Measurements from ENCODE around the gene SLC43A2. TPM values are rescaled to one million over a fixed set of nuclear protein-coding genes. Genes with fewer than 3 reads are reported as not detected.

SLC43A2 gene
- total and polyA plus RNA-seq, 2 of the 13 experiments (the other 11 are each of a cell fraction or from before 2014, with no cell fraction given) = 7.3 to 20.0 TPM

- TF ChIP-seq ZC3H13 (CRISPR knock-in tag; IDR thresholded peaks at IDR 0.05) (no peak), ZFX (CRISPR knock-in tag; IDR thresholded peaks at IDR 0.05; ENCODE audit: low read depth) (peak; percentile 71), ZZZ3 (CRISPR knock-in tag; IDR thresholded peaks at IDR 0.05; ENCODE audit: borderline replicate concordance) (no peak), ZBTB44 (CRISPR knock-in tag; IDR thresholded peaks at IDR 0.05) (no peak), NCOR1 (IDR thresholded peaks at IDR 0.05; ENCODE audit: borderline replicate concordance, low read length) (no peak), REXO4 (CRISPR knock-in tag; IDR thresholded peaks at IDR 0.05; ENCODE audit: borderline replicate concordance) (no peak), HOXA5 (CRISPR knock-in tag; IDR thresholded peaks at IDR 0.05) (no peak), ZNF746 (CRISPR knock-in tag; IDR thresholded peaks at IDR 0.05) (no peak), ZNF737 (CRISPR knock-in tag; IDR thresholded peaks at IDR 0.05; ENCODE audit: borderline replicate concordance) (no peak), ZNF580 (CRISPR knock-in tag; IDR thresholded peaks at IDR 0.05; ENCODE audit: borderline replicate concordance, low read depth) (0 out of 2 replicates have a peak, but pooled peaks have one; percentile 14), ZBTB37 (CRISPR knock-in tag; IDR thresholded peaks at IDR 0.05) (no peak), ZNF460 (CRISPR knock-in tag; IDR thresholded peaks at IDR 0.05; ENCODE audit: borderline replicate concordance) (no peak), NFE2 (CRISPR knock-in tag; IDR thresholded peaks at IDR 0.05) (no peak), ZNF362 (CRISPR knock-in tag; IDR thresholded peaks at IDR 0.05; ENCODE audit: borderline replicate concordance) (no peak), ZNF768 (CRISPR knock-in tag; IDR thresholded peaks at IDR 0.05) (no peak), FOXJ3 (CRISPR knock-in tag; IDR thresholded peaks at IDR 0.05; ENCODE audit: borderline replicate concordance) (no peak), RXRA (CRISPR knock-in tag; IDR thresholded peaks at IDR 0.05) (peak; percentile 39), ADNP (CRISPR knock-in tag; IDR thresholded peaks at IDR 0.05) (no peak), ZNF207 (IDR thresholded peaks at IDR 0.05; ENCODE audit: borderline replicate concordance) (no peak), RARA (CRISPR knock-in tag; IDR thresholded peaks at IDR 0.05) (no peak), KAT8 (CRISPR knock-in tag; IDR thresholded peaks at IDR 0.05) (0 out of 2 replicates have a peak, but pooled peaks have one; percentile 31), KDM5A (IDR thresholded peaks at IDR 0.05; ENCODE audit: borderline replicate concordance, low read length) (no peak), KLF15 (CRISPR knock-in tag; IDR thresholded peaks at IDR 0.05; ENCODE audit: borderline replicate concordance) (no peak), PRPF4 (IDR thresholded peaks at IDR 0.05; ENCODE audit: low read depth, low read length, poor library complexity, severe bottlenecking) (no peak), PREB (CRISPR knock-in tag; IDR thresholded peaks at IDR 0.05) (no peak), CCAR2 (optimal IDR thresholded peaks at IDR 0.05; ENCODE audit: low read depth, low read length) (no peak)
Measured at GRCh38 chr17:1628856-1629503, 346 bp upstream of the SLC43A2 start (continued).

Data from HepG2 (cell line).